T-helper 2 cell treated with Interferon-gamma antibody and Interleukin-4, amounts not matched to agents 5 μg/mL and 100 μg/mL, for 36 hours (primary cell): ENCODE results near the gene ABCB9.
A peak's percentile ranks its signal among the peaks of the same experiment; 100 is the strongest.

Experiments used
- DNase-seq: peaks from one replicate; pipeline ENCODE4 v3.0.0; 2021; ENCODE audit warnings: low spot score
- H3K27ac Mint-ChIP-seq: one replicate; pipeline ENCODE4 v1.8.0; 2021; ENCODE audit warnings: mild to moderate bottlenecking, mixed read lengths
- H3K27me3 Mint-ChIP-seq: one replicate; pipeline ENCODE4 v1.8.0; 2021; ENCODE audit warnings: low read depth, mixed read lengths
- H3K36me3 Mint-ChIP-seq: one replicate; pipeline ENCODE4 v1.8.0; 2021; ENCODE audit warnings: low read depth, mixed read lengths
- H3K4me1 Mint-ChIP-seq: one replicate; pipeline ENCODE4 v1.8.0; 2021; ENCODE audit warnings: low read depth, mixed read lengths
- H3K4me3 Mint-ChIP-seq: one replicate; pipeline ENCODE4 v1.8.0; 2022; ENCODE audit warnings: mild to moderate bottlenecking, moderate library complexity, mixed read lengths
- H3K9me3 Mint-ChIP-seq: one replicate; pipeline ENCODE4 v1.8.0; 2021; ENCODE audit warnings: mixed read lengths

The ABCB9 gene

DNA sequence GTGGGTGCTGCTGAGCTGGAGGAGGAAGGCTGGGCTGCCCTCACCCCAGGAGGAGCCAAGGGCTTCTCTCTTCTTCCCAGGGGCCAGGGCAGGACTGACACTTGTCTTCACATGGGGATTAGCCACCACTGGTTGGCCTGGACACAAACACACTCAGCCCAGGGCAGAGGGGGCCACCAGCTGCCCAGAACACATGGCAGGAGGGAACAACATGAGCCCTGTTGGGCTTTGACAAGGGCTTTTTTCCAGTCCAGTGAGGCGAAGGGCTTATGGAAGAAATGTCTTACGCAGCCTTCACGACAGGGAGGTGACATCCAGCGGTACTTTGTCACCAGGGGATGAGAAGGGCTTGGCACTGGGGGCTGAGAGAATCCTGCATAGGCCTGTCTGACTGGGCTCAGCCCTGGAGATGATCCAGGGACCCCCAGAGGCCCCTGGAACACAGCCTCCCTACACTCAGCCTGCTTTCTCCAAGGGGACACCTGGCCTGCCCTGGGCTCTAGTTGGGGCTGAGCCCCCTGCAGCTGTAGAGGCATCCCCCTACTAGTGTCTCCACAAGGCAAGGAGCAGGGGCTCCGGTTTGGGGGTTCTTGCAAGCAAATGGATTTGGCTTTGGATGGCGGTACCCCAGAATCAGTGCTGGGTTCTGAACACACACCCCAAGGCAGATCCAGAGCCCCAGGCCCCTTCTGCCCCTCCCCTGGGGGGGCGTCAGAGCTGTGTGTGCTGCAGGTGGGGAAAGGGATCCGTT is 33.1 kb upstream of the ABCB9 start:
- Mint-ChIP-seq H3K4me1 (no peaks in the 10 kb centered on the region), H3K36me3 (no peaks in the 10 kb centered on the region), H3K27ac (no peak overlapping the region), H3K4me3 (no peak overlapping the region), H3K9me3 (no peaks in the 10 kb centered on the region), H3K27me3 (no peaks in the 10 kb centered on the region)
- DNase-seq: no peak

DNA sequence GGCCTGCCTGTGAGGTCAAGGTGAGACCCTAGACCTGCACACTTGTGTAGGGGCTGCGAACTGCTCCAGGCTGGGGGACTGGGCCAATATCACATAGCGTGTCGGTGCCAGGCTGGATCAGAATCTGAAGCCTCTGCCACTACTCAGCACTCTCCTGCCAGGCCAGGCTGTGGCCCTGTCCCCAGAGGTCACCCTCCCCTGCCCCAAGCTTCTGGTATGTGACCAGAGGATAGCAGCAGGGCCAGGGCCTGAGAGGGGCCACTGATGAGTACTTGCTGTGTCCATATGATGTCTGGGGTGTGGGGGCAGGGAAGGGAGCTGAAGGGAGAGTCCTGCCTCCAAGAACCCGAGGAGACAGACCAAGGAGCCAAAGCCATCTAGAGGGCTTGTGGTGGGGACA is 32.1 kb upstream of the ABCB9 start:
- no peaks in the 10 kb centered on the region for H3K27me3 Mint-ChIP-seq
- no peak for DNase-seq
- no peak overlapping the region for H3K27ac Mint-ChIP-seq
- H3K4me3 Mint-ChIP-seq: no peak overlapping the region
- H3K36me3 Mint-ChIP-seq: no peaks in the 10 kb centered on the region
- H3K9me3 Mint-ChIP-seq: no peaks in the 10 kb centered on the region
- no peaks in the 10 kb centered on the region for H3K4me1 Mint-ChIP-seq

DNA sequence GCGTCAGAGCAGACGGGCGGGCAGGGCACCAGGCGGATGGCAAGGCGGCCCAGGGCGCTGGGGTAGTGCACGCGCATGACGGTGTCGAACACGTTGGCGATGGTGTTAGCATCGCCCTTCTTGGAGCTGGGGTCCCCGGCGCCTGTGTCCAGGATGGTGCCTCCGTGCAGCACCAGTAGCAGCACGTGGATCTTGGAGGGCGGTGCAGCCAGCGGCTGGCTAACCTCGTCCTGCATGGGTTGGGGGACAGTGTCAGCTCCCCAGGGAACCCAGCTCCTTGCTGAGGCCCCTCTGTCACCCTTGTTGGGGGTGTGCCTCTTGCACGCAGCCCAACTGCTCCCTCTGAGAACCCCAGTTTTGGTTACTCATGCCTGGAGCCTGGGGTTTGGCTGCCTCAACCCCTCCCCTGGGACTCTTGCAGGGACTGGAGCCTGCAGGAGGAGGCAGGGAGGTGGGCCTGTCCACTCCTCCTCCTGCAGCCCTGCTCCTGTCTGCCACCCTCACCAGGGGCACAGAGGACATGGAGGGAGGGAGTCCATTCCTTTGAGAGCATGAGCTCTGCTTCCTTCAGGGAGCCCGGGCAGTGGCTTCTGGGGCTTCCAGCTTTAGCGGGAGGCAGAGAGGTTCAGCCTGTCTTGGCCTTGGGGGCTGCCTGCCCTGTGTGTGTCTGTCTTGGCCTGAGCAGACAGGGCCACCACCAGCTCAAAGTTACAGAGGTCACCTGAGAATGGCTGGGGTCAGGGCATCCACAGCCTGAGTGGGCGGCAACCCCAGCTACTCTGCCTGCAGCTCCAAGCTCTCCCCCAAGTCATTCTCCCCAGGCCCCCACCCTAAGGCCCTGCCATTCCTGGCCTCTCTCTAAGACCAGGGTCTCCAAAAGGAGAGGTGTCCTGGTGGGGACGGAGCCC is 31.3 kb upstream of the ABCB9 start:
- DNase-seq: no peak
- Mint-ChIP-seq H3K27ac (no peak overlapping the region), H3K36me3 (no peaks in the 10 kb centered on the region), H3K27me3 (no peaks in the 10 kb centered on the region), H3K4me3 (no peak overlapping the region), H3K4me1 (no peaks in the 10 kb centered on the region), H3K9me3 (no peaks in the 10 kb centered on the region)

DNA sequence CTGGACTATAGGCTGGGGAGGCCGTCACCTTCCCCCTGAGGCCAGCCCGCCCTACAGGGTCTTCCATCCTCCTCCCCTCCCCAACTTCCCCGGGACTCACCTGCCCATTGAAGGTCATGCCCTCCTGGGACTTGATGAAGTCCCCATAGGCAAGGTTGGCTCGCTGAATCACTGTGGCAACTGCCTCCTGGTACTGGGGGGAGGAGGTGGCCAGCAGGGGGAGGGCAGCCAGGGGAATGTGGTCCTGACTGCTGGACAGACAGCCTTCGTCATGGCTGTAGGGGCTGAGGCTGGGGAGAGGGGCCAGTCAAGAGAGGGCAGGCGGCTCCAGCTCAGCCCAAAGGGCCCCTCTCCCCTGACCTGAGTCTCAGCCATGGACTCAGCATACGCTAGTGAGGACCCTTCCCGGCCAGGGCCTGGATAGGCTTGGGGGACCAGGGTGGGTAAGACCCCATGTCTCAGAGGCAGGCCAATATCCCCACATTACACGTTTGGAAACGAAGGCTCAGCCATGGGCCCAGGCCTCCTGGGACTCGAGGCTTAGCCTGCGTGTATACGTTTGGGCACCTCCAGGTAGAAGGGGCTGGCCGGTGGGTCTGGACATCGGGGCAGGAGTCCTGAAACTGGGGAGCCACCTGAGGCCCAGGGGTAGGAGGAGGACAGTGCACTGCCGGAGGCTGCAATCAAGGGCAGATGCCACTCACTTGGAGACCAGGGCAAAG is 30.5 kb upstream of the ABCB9 start:
- H3K27me3 Mint-ChIP-seq: no peaks in the 10 kb centered on the region
- H3K36me3 Mint-ChIP-seq: no peaks in the 10 kb centered on the region
- H3K4me1 Mint-ChIP-seq: no peaks in the 10 kb centered on the region
- no peak overlapping the region for H3K27ac Mint-ChIP-seq
- no peak for DNase-seq
- H3K9me3 Mint-ChIP-seq: no peaks in the 10 kb centered on the region
- H3K4me3 Mint-ChIP-seq: no peak overlapping the region

DNA sequence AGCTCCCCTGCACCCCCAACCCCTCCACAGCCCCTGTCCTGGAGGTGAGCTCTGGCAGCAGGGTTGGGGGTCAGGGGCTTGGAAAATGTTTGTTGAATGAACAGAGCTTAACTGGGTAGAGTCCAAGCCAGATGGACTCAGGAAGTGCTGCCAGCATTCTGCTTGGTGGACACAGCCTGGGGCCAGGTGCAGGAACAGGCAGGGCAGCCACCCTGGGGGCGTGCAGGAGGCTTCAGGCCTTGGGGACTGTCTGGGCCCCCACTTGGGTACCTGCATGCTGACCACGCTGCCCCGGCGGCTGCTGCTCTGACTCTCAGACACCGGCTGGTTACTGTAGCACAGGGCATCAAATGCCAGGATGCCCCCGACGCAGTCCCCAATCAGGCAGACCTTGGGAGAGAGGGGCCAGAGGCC is 29.9 kb upstream of the ABCB9 start:
- Mint-ChIP-seq H3K36me3 (no peaks in the 10 kb centered on the region), H3K4me1 (no peaks in the 10 kb centered on the region)
- no peak for DNase-seq

DNA sequence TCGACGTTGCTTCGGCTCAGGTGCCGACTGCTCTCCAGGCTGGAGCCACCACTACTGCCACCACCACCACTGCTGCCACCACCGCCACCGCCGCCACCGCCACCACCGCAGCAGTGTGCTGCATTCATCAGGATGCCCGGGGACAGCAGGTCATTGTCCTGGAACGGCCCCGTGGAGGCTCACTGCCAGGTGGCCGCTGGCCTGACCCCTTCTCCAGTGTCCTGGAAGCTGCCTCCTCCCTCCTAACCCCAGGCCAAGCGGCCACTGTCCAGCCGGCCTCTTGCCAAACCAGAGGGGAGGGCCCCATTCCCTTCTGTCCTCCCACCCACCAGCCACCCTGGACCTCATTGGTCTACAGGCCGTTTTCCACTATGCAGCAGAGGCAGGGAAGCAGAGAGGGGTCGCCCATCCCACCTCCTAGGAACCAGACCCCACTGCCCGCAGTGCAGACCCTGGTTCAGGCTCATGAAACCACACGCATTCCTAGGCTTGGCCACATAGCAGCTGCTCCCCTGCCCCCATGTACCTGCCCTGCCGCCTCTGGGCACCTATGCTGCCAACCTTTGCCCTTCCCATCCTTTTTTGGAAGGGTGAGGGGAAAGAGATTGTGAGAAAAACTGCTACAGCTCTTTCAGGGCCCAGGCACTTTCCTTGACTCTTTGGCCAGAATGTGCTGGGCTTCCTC is 29.4 kb upstream of the ABCB9 start:
- no peak for DNase-seq
- no peak overlapping the region for H3K4me3 Mint-ChIP-seq
- H3K27ac Mint-ChIP-seq: no peak overlapping the region
- no peaks in the 10 kb centered on the region for H3K27me3 Mint-ChIP-seq
- no peaks in the 10 kb centered on the region for H3K36me3 Mint-ChIP-seq
- H3K4me1 Mint-ChIP-seq: no peaks in the 10 kb centered on the region
- no peaks in the 10 kb centered on the region for H3K9me3 Mint-ChIP-seq

More for the DNA sequence above, 29.9 kb upstream of the ABCB9 start:
- no peaks in the 10 kb centered on the region for H3K9me3 Mint-ChIP-seq
- no peak overlapping the region for H3K4me3 Mint-ChIP-seq
- H3K27ac Mint-ChIP-seq: no peak overlapping the region
- no peaks in the 10 kb centered on the region for H3K27me3 Mint-ChIP-seq

DNA sequence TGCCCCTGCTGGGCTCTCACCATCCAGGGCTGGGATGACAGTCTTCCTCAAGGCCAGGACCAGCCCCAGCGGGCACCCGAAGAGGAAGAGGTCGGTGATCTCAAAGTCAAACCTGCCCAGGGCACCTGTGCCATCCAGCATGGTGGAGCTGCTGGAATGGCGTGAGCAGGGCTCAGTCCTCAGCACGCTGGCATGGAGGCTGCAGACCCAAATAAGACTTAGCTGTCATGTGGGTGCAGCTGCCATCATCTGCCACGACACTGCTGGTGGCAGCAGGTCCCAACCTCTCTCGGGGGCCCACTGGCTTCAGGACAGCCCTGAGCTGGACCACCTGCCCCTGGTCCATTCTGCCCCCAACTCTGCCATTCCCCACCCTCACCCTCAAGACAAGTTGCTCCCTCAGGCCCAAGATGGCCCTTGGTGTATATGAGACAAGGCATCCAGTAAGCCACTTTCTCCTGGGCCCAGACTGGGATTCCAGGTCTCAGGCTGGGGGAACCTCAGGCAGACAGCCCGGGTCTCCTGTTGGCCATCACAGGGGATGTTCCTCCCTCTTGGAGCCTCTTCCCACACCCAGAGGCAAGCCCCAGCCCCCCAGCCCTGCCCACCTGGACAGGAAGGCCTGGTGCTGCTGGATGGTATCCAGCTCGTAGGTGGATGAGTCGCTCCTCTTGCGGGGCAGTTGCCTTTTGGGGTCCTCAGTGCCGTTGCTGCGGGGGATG is 28.7 kb upstream of the ABCB9 start:
- no peaks in the 10 kb centered on the region for H3K36me3 Mint-ChIP-seq
- H3K4me3 Mint-ChIP-seq: no peak overlapping the region
- H3K4me1 Mint-ChIP-seq: no peaks in the 10 kb centered on the region
- no peak for DNase-seq
- no peaks in the 10 kb centered on the region for H3K9me3 Mint-ChIP-seq
- H3K27me3 Mint-ChIP-seq: no peaks in the 10 kb centered on the region
- no peak overlapping the region for H3K27ac Mint-ChIP-seq

DNA sequence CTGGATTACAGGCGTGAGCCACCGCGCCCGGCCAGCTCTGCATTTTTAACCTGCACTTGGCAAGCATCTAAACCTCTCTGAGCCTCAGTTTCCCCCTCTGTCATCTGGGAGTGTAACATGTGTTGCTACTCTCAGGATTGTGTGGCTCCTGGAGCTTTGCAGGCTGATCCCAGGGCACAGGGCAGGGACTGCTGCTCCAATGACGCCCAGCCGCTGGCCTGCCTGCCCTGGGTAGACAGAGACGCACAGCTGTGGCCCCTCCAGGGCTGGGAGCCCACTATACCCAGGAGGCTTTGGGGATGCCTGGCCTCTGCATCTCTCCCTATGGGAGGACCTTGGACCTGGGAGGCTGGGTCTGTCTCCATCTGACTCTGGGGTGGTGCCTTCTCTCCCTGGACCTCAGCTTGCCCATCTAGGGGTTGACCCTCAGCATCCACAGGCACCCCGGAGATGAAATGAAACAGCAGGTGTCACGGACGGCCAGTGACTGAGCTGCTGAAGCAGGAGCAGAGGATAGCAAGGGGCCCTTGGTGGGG is 27.9 kb upstream of the ABCB9 start:
- H3K36me3 Mint-ChIP-seq: no peaks in the 10 kb centered on the region
- DNase-seq: no peak
- H3K4me3 Mint-ChIP-seq: no peak overlapping the region
- no peaks in the 10 kb centered on the region for H3K4me1 Mint-ChIP-seq
- H3K9me3 Mint-ChIP-seq: no peaks in the 10 kb centered on the region
- no peaks in the 10 kb centered on the region for H3K27me3 Mint-ChIP-seq
- H3K27ac Mint-ChIP-seq: no peak overlapping the region

DNA sequence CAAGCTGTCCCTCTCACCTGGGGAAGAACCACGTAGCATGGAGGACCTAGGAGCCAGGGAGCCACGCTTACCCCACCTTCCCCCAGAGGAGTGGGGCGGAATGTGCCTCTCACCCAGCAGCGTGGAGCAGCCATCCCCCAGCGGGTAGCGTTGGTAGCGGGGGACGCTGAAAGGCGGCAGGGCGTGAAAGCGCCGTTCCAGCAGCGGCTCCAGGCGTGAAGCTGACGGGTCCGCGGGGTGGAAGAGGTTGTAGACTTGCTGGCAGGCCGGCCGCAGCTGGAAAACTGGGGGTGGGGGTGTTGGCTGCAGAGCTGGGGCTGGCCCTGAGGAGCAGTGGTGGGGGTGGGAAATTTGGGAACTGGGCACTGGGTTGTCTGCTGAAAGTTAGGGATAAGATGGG is 26.1 kb upstream of the ABCB9 start:
- no peak overlapping the region for H3K4me3 Mint-ChIP-seq
- no peak for DNase-seq
- H3K4me1 Mint-ChIP-seq: no peaks in the 10 kb centered on the region
- peak overlapping the region; percentile 45 for H3K27ac Mint-ChIP-seq
- H3K36me3 Mint-ChIP-seq: no peaks in the 10 kb centered on the region
- H3K9me3 Mint-ChIP-seq: no peaks in the 10 kb centered on the region
- H3K27me3 Mint-ChIP-seq: no peaks in the 10 kb centered on the region

DNA sequence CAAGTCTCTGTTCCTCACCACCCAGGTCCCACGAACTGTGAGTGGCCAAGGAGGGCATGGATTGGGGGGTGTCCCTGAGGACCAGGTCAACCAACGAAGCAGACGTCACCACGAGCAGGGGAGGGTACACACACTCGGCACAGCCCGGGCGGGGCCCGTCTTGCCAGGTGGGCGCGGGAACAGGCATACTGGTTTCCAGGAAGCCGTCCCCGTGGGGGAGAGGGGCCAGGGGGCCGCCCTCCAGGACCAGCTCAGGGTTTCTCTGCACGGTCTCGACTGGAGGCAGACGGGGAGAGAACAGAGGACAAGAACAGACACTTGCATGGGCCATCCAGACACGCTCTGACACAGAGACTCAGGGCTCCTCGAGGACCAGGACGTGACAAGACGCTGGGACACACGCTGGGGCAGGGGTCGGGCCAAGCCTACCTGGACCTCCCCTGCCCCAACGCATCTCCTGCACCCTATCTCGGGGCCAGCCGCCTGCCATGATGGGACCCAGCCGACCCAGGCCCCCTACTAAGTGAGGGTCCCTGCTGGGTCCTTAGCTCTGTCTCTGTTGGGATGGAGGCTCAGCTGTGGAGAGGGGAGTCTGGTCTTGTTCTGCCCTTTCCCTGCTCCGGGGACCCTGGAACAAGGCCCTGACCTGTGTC is 25.5 kb upstream of the ABCB9 start:
- H3K9me3 Mint-ChIP-seq: no peaks in the 10 kb centered on the region
- no peaks in the 10 kb centered on the region for H3K4me1 Mint-ChIP-seq
- H3K36me3 Mint-ChIP-seq: no peaks in the 10 kb centered on the region
- no peaks in the 10 kb centered on the region for H3K27me3 Mint-ChIP-seq
- no peak for DNase-seq
- no peak overlapping the region for H3K4me3 Mint-ChIP-seq
- no peak overlapping the region for H3K27ac Mint-ChIP-seq

DNA sequence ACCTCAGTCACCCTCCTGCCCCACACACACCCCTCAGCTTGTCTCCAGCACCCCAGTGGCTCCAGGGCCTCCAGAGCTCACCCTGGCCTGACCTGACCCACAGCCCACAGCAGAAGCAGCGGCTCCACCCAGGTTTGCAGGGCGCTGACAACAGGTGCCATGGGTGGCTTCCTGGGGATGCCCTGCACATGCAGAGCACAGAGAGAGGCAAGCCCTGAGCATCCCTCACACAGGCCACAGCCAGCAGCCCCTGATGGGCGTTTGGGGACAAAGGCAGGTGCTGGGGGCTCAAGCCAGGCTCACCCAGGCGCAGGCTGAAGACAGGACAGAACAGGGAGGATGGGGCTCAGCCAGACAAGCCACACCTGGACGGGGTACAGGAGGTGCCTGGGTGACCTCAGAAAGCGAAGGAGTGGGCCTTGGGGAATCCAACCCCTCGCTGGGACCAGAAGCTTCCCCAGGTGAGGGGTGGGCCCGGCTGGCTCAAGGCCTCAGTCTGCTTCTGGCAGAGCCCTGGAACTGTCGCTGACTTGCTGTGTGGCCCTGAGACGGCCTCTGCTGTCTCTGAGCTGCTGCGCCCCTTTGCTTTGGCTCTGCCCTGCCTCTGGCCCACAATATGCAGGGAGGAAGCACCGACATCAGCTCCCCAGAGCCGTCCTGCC is 24.8 kb upstream of the ABCB9 start:
- H3K9me3 Mint-ChIP-seq: no peaks in the 10 kb centered on the region
- H3K27me3 Mint-ChIP-seq: no peaks in the 10 kb centered on the region
- H3K4me1 Mint-ChIP-seq: no peaks in the 10 kb centered on the region
- no peak for DNase-seq
- H3K36me3 Mint-ChIP-seq: no peaks in the 10 kb centered on the region
- H3K4me3 Mint-ChIP-seq: no peak overlapping the region
- no peak overlapping the region for H3K27ac Mint-ChIP-seq

DNA sequence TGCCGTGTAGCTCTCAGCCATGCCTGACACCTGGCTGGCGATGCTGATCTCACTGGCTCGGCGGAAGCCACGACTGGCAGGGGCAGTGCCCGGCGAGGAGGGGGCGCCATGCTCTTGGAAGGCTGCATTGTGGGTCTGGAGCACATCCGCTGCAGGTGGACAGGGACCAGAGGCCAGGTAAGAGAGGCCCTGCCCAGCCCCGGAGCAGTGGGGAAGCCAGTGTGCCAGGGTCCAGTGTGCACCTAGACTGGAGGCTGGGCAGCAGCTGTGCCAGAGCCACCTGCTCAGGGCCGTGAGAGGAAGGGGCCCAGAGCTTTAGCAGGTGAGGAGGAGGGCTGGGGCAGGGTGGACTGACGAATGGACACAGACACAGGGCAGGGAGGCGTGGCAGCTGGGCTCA is 24.3 kb upstream of the ABCB9 start:
- H3K36me3 Mint-ChIP-seq: no peaks in the 10 kb centered on the region
- no peaks in the 10 kb centered on the region for H3K9me3 Mint-ChIP-seq
- H3K27me3 Mint-ChIP-seq: no peaks in the 10 kb centered on the region
- no peak overlapping the region for H3K4me3 Mint-ChIP-seq
- no peak overlapping the region for H3K27ac Mint-ChIP-seq
- no peaks in the 10 kb centered on the region for H3K4me1 Mint-ChIP-seq
- no peak for DNase-seq
